HepG2 (cell line): ENCODE measurements around the gene ZNF22. TPM values are rescaled to one million over a fixed set of nuclear protein-coding genes. Genes with fewer than 3 reads are reported as not detected.

Experiments used
- CENPT ChIP-seq: sonication (generic); formaldehyde crosslinking; IDR thresholded peaks from 2 replicates; pipeline ENCODE4 v1.8.0; 2022; ENCODE audit warnings: low read depth, mild to moderate bottlenecking, moderate library complexity, missing genetic modification reagents
- ELF3 ChIP-seq: IDR thresholded peaks from 2 replicates; pipeline ENCODE4 v1.6.1; 2016; ENCODE audit warnings: missing genetic modification reagents, missing compliant biosample characterization
- MXI1 ChIP-seq: IDR thresholded peaks from 3 replicates; pipeline ENCODE4 v1.6.1; 2012; ENCODE audit warnings: low read depth, low read length, inconsistent platforms, borderline replicate concordance
- NCOA5 ChIP-seq: sonication (generic); formaldehyde crosslinking; IDR thresholded peaks from 2 replicates; pipeline ENCODE4 v1.4.0; 2020; ENCODE audit warnings: missing genetic modification reagents
- POLR2AphosphoS2 ChIP-seq: IDR thresholded peaks from 2 replicates; pipeline ENCODE4 v1.6.1; 2011; ENCODE audit warnings: low read depth, low read length, improper control_type of control experiment
- RARA ChIP-seq: IDR thresholded peaks from 2 replicates; pipeline ENCODE4 v1.6.1; 2016; ENCODE audit warnings: missing genetic modification reagents, missing compliant biosample characterization
- RELA ChIP-seq: sonication (generic); formaldehyde crosslinking; IDR thresholded peaks from 2 replicates; pipeline ENCODE4 v1.4.0; 2020; ENCODE audit warnings: missing genetic modification reagents
- SRY ChIP-seq: sonication (generic); formaldehyde crosslinking; IDR thresholded peaks from 2 replicates; pipeline ENCODE4 v1.8.0; 2022; ENCODE audit warnings: mild to moderate bottlenecking, missing genetic modification reagents
- ZBTB38 ChIP-seq: sonication (generic); formaldehyde crosslinking; IDR thresholded peaks from 2 replicates; pipeline ENCODE4 v1.5.1; 2020; ENCODE audit warnings: mild to moderate bottlenecking, missing genetic modification reagents
- ZNF20 ChIP-seq: sonication (generic); formaldehyde crosslinking; IDR thresholded peaks from 2 replicates; pipeline ENCODE4 v1.4.0; 2020; ENCODE audit warnings: mild to moderate bottlenecking, moderate library complexity, missing genetic modification reagents
- ZNF558 ChIP-seq: sonication (generic); formaldehyde crosslinking; IDR thresholded peaks from 2 replicates; pipeline ENCODE4 v1.9.0; 2022; ENCODE audit warnings: mild to moderate bottlenecking, missing genetic modification reagents, borderline replicate concordance
- ZNF713 ChIP-seq: sonication (generic); formaldehyde crosslinking; IDR thresholded peaks from 2 replicates; pipeline ENCODE4 v1.4.0; 2020; ENCODE audit warnings: mild to moderate bottlenecking, missing genetic modification reagents
- ZSCAN29 ChIP-seq: sonication (generic); formaldehyde crosslinking; conservative IDR thresholded peaks from 2 replicates; pipeline ENCODE4 v1.4.0; 2020; ENCODE audit warnings: mild to moderate bottlenecking, missing genetic modification reagents
- ZSCAN30 ChIP-seq: sonication (generic); formaldehyde crosslinking; IDR thresholded peaks from 2 replicates; pipeline ENCODE4 v1.5.0; 2020; ENCODE audit warnings: mild to moderate bottlenecking, missing genetic modification reagents
- ZSCAN31 ChIP-seq: sonication (generic); formaldehyde crosslinking; IDR thresholded peaks from 2 replicates; pipeline ENCODE4 v1.5.0; 2020; ENCODE audit warnings: low read depth, mild to moderate bottlenecking, missing genetic modification reagents
- polyA plus RNA-seq, 8 experiments: library from polyadenylated mRNA; depleted of rRNA in 3 of 8; stranded (reverse) in 7 of 8; unstranded in 1 of 8; fragments of >200 nt; fragmentation: Illumina TruSeq in 4 of 8; extraction: Trizol in 4 of 8; gene quantifications; 2 replicates each; pipeline versions ENCODE4 v1.2.1 to v1.2.3, GENCODE V29; 2011 to 2016; ENCODE audit warnings: low read depth in 4 of 8, missing spikeins in 1 of 8, mixed read lengths in 1 of 8; ENCODE audit not compliant: insufficient read depth in 1 of 8
- total RNA-seq, 5 experiments: library from RNA; depleted of rRNA; stranded (reverse); fragments of >200 nt; fragmentation: Illumina TruSeq; extraction: Trizol; gene quantifications; 2 replicates each; pipeline ENCODE4 v1.2.3, GENCODE V29; 2016; ENCODE audit warnings: low read depth in 1 of 5
- TF ChIP-seq, protein P1 (sequence below), 2 experiments: sonication (generic) in 1 of 2; formaldehyde crosslinking in 1 of 2; IDR thresholded peaks; 2 replicates each; pipeline versions ENCODE4 v1.6.1 to v1.9.0; 2014 to 2022; ENCODE audit warnings: antibody characterized with exemption in 1 of 2, borderline replicate concordance in 1 of 2, inconsistent platforms in 1 of 2, low read depth in 1 of 2, missing genetic modification reagents in 1 of 2
- TF ChIP-seq, protein P2 (sequence below): conservative IDR thresholded peaks from 2 replicates; pipeline ENCODE4 v1.6.1; 2018; ENCODE audit warnings: missing genetic modification reagents
- TF ChIP-seq, protein P3 (sequence below): sonication (generic); IDR thresholded peaks from 2 replicates; pipeline ENCODE4 v1.6.1; 2016; ENCODE audit warnings: low read depth, borderline replicate concordance
- TF ChIP-seq, protein P4 (sequence below): sonication (generic); formaldehyde crosslinking; IDR thresholded peaks from 2 replicates; pipeline ENCODE4 v1.4.0; 2020; ENCODE audit warnings: mild to moderate bottlenecking, missing genetic modification reagents

The ZNF22 gene
- total and polyA plus RNA-seq, 2 of the 13 experiments (the other 11 are each of a cell fraction or from before 2014, with no cell fraction given), result 0.40 to 1.3 TPM

DNA sequence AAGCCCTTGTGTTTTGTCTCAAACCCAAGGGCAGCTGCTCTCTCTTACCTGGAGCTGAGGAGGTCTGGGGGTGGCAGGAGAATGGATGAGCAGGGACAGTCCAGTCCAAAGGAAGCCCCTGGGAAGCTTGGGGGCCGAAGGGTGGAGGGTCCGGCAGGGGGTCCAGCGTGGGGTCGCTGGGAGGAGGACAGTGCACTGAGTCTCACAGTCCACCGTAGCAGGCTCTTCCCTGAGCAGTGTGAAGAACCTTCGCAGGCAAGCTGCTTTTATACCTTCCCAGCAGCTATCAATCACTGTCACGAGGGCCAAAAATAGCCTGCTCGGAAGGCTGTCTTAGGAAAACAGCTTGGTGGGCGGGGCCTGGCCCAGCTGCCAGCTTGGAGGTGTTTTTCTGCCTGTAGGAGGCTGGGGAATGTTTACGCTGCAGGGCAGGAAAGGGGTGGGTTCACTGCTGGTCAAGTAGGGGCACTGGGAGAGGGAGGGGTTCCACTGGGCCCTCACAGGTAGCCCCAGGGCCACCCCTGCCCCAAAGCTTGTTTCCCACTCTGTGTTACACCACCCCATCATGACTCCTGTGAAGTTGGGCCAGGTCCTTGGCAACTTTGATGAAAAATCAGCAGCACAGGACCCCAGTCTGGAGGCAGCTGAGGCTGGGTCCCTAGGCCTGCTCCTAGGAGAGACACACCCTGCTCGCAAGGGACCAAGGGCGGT, 22.0 kb upstream of the ZNF22 start, which contains the start of gene DEPP1 (continued):
- TF ChIP-seq, protein P1, sequence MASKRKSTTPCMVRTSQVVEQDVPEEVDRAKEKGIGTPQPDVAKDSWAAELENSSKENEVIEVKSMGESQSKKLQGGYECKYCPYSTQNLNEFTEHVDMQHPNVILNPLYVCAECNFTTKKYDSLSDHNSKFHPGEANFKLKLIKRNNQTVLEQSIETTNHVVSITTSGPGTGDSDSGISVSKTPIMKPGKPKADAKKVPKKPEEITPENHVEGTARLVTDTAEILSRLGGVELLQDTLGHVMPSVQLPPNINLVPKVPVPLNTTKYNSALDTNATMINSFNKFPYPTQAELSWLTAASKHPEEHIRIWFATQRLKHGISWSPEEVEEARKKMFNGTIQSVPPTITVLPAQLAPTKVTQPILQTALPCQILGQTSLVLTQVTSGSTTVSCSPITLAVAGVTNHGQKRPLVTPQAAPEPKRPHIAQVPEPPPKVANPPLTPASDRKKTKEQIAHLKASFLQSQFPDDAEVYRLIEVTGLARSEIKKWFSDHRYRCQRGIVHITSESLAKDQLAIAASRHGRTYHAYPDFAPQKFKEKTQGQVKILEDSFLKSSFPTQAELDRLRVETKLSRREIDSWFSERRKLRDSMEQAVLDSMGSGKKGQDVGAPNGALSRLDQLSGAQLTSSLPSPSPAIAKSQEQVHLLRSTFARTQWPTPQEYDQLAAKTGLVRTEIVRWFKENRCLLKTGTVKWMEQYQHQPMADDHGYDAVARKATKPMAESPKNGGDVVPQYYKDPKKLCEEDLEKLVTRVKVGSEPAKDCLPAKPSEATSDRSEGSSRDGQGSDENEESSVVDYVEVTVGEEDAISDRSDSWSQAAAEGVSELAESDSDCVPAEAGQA (IDR thresholded peaks at IDR 0.05; ENCODE audit: low read depth), result no peak
- TF ChIP-seq, protein P1 (CRISPR knock-in tag; IDR thresholded peaks at IDR 0.05; ENCODE audit: borderline replicate concordance), result peak; percentile 100; the same call in 1 of the 2 replicates
- TF ChIP-seq RELA (CRISPR knock-in tag) (peak; percentile 60; the same call in 1 of the 2 replicates), NCOA5 (0 out of 2 replicates have a peak, but pooled peaks have one; percentile 1), ELF3 (CRISPR knock-in tag) (peak; percentile 83; the same call in 1 of the 2 replicates), POLR2AphosphoS2 (peak; percentile 97), ZNF20 (CRISPR knock-in tag) (no peak), ZNF713 (0 out of 2 replicates have a peak, but pooled peaks have one; percentile 29), ZNF558 (CRISPR knock-in tag) (peak; percentile 76; the same call in 1 of the 2 replicates), MXI1 (peak; percentile 85; the same call in 2 of the 3 replicates), RARA (CRISPR knock-in tag) (peak; percentile 97), ZSCAN30 (CRISPR knock-in tag) (no peak; the same call in 1 of the 2 replicates), SRY (CRISPR knock-in tag) (peak; percentile 90; the same call in 1 of the 2 replicates), ZSCAN31 (peak; percentile 95), ZSCAN29 (CRISPR knock-in tag) (peak; percentile 39; the same call in 1 of the 2 replicates), ZBTB38 (CRISPR knock-in tag) (peak; percentile 98), CENPT (CRISPR knock-in tag) (no peak)
- TF ChIP-seq, protein P2, sequence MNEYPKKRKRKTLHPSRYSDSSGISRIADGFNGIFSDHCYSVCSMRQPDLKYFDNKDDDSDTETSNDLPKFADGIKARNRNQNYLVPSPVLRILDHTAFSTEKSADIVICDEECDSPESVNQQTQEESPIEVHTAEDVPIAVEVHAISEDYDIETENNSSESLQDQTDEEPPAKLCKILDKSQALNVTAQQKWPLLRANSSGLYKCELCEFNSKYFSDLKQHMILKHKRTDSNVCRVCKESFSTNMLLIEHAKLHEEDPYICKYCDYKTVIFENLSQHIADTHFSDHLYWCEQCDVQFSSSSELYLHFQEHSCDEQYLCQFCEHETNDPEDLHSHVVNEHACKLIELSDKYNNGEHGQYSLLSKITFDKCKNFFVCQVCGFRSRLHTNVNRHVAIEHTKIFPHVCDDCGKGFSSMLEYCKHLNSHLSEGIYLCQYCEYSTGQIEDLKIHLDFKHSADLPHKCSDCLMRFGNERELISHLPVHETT, result no peak; the same call in none of the 2 replicates
- TF ChIP-seq, protein P3, sequence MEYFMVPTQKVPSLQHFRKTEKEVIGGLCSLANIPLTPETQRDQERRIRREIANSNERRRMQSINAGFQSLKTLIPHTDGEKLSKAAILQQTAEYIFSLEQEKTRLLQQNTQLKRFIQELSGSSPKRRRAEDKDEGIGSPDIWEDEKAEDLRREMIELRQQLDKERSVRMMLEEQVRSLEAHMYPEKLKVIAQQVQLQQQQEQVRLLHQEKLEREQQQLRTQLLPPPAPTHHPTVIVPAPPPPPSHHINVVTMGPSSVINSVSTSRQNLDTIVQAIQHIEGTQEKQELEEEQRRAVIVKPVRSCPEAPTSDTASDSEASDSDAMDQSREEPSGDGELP, result peak; percentile 96
- TF ChIP-seq, protein P4, sequence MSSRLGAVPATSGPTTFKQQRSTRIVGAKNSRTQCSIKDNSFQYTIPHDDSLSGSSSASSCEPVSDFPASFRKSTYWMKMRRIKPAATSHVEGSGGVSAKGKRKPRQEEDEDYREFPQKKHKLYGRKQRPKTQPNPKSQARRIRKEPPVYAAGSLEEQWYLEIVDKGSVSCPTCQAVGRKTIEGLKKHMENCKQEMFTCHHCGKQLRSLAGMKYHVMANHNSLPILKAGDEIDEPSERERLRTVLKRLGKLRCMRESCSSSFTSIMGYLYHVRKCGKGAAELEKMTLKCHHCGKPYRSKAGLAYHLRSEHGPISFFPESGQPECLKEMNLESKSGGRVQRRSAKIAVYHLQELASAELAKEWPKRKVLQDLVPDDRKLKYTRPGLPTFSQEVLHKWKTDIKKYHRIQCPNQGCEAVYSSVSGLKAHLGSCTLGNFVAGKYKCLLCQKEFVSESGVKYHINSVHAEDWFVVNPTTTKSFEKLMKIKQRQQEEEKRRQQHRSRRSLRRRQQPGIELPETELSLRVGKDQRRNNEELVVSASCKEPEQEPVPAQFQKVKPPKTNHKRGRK (CRISPR knock-in tag), result no peak
